DND-41 (cell line): ENCODE measurements around the gene PRG3.

ENCODE experiments used
- CTCF ChIP-seq: IDR thresholded peaks from 2 replicates; pipeline ENCODE4 v1.5.1; 2012; ENCODE audit warnings: borderline replicate concordance, low read length, moderate library complexity, mild to moderate bottlenecking; ENCODE audit not compliant: poor library complexity, severe bottlenecking; ENCODE audit errors: extremely low read depth
- EZH2 ChIP-seq: IDR thresholded peaks from 3 replicates; pipeline ENCODE4 v1.6.1; 2012; ENCODE audit warnings: borderline replicate concordance, low read depth, mild to moderate bottlenecking, moderate library complexity, low read length, inconsistent platforms; ENCODE audit not compliant: severe bottlenecking

GRCh38 chr11:57360991-57361390 lies 20.0 kb downstream of the PRG3 start:
- TF ChIP-seq CTCF (no peak), EZH2 (no peak)
